ENCODE results near the gene SLC10A7.

DNA sequence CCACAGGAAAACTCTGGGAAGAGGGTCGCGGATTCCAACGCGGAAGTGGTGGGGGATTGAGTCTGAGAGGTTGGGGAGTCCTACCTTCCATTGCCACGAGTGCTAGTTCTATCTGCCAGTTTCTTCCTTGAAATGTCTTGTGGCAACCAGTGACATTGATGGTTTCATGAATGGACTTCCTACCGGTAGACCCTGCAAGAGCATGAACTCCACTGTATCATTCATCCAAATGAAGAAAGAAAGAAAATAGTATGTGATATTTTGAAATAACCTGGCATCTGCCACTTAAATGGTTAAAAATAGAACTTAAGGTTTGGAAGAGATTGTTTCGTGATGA, 1.1 kb upstream of the SLC10A7 start:
- TF ChIP-seq, protein P1, sequence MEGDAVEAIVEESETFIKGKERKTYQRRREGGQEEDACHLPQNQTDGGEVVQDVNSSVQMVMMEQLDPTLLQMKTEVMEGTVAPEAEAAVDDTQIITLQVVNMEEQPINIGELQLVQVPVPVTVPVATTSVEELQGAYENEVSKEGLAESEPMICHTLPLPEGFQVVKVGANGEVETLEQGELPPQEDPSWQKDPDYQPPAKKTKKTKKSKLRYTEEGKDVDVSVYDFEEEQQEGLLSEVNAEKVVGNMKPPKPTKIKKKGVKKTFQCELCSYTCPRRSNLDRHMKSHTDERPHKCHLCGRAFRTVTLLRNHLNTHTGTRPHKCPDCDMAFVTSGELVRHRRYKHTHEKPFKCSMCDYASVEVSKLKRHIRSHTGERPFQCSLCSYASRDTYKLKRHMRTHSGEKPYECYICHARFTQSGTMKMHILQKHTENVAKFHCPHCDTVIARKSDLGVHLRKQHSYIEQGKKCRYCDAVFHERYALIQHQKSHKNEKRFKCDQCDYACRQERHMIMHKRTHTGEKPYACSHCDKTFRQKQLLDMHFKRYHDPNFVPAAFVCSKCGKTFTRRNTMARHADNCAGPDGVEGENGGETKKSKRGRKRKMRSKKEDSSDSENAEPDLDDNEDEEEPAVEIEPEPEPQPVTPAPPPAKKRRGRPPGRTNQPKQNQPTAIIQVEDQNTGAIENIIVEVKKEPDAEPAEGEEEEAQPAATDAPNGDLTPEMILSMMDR (IDR thresholded peaks at IDR 0.05; ENCODE audit: control extremely low read depth in 1 of 3, insufficient read depth in 1 of 3, low read depth in 1 of 3, low read length in 3 of 3) = no peak
- no peak for TF ChIP-seq POLR2A (IDR thresholded peaks at IDR 0.05; ENCODE audit: control extremely low read depth in 1 of 2, low read depth in 2 of 2, low read length in 2 of 2)
- TF ChIP-seq RAD21 (IDR thresholded peaks at IDR 0.05 in 1 of 2, conservative IDR thresholded peaks at IDR 0.05 in 1 of 2; ENCODE audit: low read depth in 2 of 2, low read length in 2 of 2) = no peak
- TF ChIP-seq YY1 (IDR thresholded peaks at IDR 0.05; ENCODE audit: low read depth, low read length) = no peak
- TF ChIP-seq PHF8 (conservative IDR thresholded peaks at IDR 0.05; ENCODE audit: low read depth, low read length) = no peak
- TF ChIP-seq MAFK (IDR thresholded peaks at IDR 0.05; ENCODE audit: low read depth, low read length) = no peak
- no peak for TF ChIP-seq SRF (IDR thresholded peaks at IDR 0.05; ENCODE audit: low read depth, low read length)
- no peak for TF ChIP-seq FOSL1 (IDR thresholded peaks at IDR 0.05; ENCODE audit: insufficient read depth, low read depth, low read length)
- TF ChIP-seq POLR2AphosphoS5 (IDR thresholded peaks at IDR 0.05; ENCODE audit: low read depth, low read length) = no peak
- TF ChIP-seq JUND (IDR thresholded peaks at IDR 0.05; ENCODE audit: low read length) = no peak
- TF ChIP-seq TAF1 (IDR thresholded peaks at IDR 0.05; ENCODE audit: low read depth, low read length) = no peak
- no peak for TF ChIP-seq HDAC6 (IDR thresholded peaks at IDR 0.05; ENCODE audit: low read depth, low read length)
- no peak for TF ChIP-seq JUN (IDR thresholded peaks at IDR 0.05; ENCODE audit: low read depth, low read length)
- no peak for TF ChIP-seq RFX5 (IDR thresholded peaks at IDR 0.05; ENCODE audit: borderline replicate concordance, low read depth, low read length)
